GM23248 (cell line): ENCODE results near the gene AFF3. TPM values are rescaled to one million over a fixed set of nuclear protein-coding genes. Genes with fewer than 3 reads are reported as not detected.
"Not testable (repeated sequence)": the region's sequence is repeated elsewhere in the genome, so short reads cannot be mapped to it uniquely, and the experiment has no call there.

Experiments used
- DNase-seq: peaks from one replicate; pipeline ENCODE4 v3.0.0-alpha.2; 2015
- H2AFZ ChIP-seq: fragments of 200-600 bp; sonication (generic); 2 replicates; pipeline ENCODE4 v1.6.1; 2016; ENCODE audit warnings: antibody characterized with exemption
- H3F3A ChIP-seq: fragments of 200-600 bp; sonication (generic); 2 replicates; pipeline ENCODE4 v1.6.1; 2016; ENCODE audit warnings: mild to moderate bottlenecking, antibody characterized with exemption, mixed run types; ENCODE audit not compliant: insufficient read depth
- H3K27ac ChIP-seq: fragments of 200-600 bp; sonication (generic); 2 replicates; pipeline ENCODE4 v1.5.1; 2016; ENCODE audit warnings: mild to moderate bottlenecking
- H3K27me3 ChIP-seq: fragments of 200-600 bp; sonication (generic); replicated peaks from 2 replicates; pipeline ENCODE4 v1.6.1; 2016; ENCODE audit warnings: mild to moderate bottlenecking; ENCODE audit not compliant: insufficient read depth
- H3K36me3 ChIP-seq: fragments of 200-600 bp; sonication (generic); 2 replicates; pipeline ENCODE4 v1.6.1; 2016; ENCODE audit warnings: low read depth, mild to moderate bottlenecking
- H3K4me1 ChIP-seq: fragments of 200-600 bp; sonication (generic); 2 replicates; pipeline ENCODE4 v1.6.1; 2016; ENCODE audit warnings: mild to moderate bottlenecking; ENCODE audit not compliant: insufficient read depth
- H3K4me2 ChIP-seq: fragments of 200-600 bp; sonication (generic); one replicate; pipeline ENCODE4 v1.6.1; 2016; ENCODE audit warnings: mild to moderate bottlenecking; ENCODE audit not compliant: unreplicated experiment
- H3K4me3 ChIP-seq: fragments of 200-600 bp; sonication (generic); 2 replicates; pipeline ENCODE4 v1.5.1; 2016; ENCODE audit warnings: mild to moderate bottlenecking
- H3K79me2 ChIP-seq: fragments of 200-600 bp; sonication (generic); 2 replicates; pipeline ENCODE4 v1.6.1; 2016; ENCODE audit warnings: mild to moderate bottlenecking; ENCODE audit not compliant: insufficient read depth
- H3K9ac ChIP-seq: fragments of 200-600 bp; sonication (generic); 2 replicates; pipeline ENCODE4 v1.6.1; 2016; ENCODE audit warnings: mild to moderate bottlenecking
- H3K9me2 ChIP-seq: fragments of 200-600 bp; sonication (generic); 2 replicates; pipeline ENCODE4 v1.6.1; 2016; ENCODE audit warnings: mixed run types, mild to moderate bottlenecking, moderate library complexity; ENCODE audit not compliant: insufficient read depth
- H3K9me3 ChIP-seq: fragments of 200-600 bp; sonication (generic); one replicate; pipeline ENCODE4 v1.6.1; 2017; ENCODE audit warnings: low read depth
- H4K20me1 ChIP-seq: fragments of 200-600 bp; sonication (generic); 2 replicates; pipeline ENCODE4 v1.6.0; 2016; ENCODE audit not compliant: insufficient read depth
- EZH2 ChIP-seq: fragments of 200-600 bp; sonication (generic); IDR thresholded peaks from 2 replicates; pipeline ENCODE4 v1.6.1; 2018; ENCODE audit warnings: antibody characterized with exemption, mild to moderate bottlenecking; ENCODE audit not compliant: insufficient read depth, poor library complexity, severe bottlenecking
- EZH2phosphoT487 ChIP-seq: fragments of 200-600 bp; sonication (generic); IDR thresholded peaks from 2 replicates; pipeline ENCODE4 v1.6.1; 2018; ENCODE audit warnings: antibody characterized with exemption, moderate library complexity, mild to moderate bottlenecking, low read depth; ENCODE audit not compliant: insufficient read depth
- WGBS, 2 experiments: methylation state at CpG; one replicate each; pipeline ENCODE4 v1.1.6; 2015 to 2017; ENCODE audit warnings: low lambda C conversion rate in 2 of 2, low coverage in 1 of 2; ENCODE audit errors: missing lambda C conversion rate in 2 of 2; 5-methylcytosine and 5-hydroxymethylcytosine counted together
- in situ Hi-C: fragments of 300-500 bp; cut with MboI; formaldehyde crosslinking; loops from 2 replicates; pipeline ENCODE4 v1.15.0; 2020
- polyA plus RNA-seq: library from polyadenylated mRNA; unstranded; fragments of >200 nt; fragmentation: Nextera tagmentation; extraction: Ambion mirVana; gene quantifications from 2 replicates; pipeline ENCODE4 v1.2.1, GENCODE V29; 2016
- total RNA-seq: library from RNA; depleted of rRNA; stranded (reverse); fragments of >200 nt; shearing (Covaris generic); gene quantifications from 2 replicates; pipeline ENCODE4 v1.2.3, GENCODE V29; 2014

Gene AFF3
- total and polyA plus RNA-seq, 2 experiments from 2014 or later, result 0.56 to 0.86 TPM

DNA sequence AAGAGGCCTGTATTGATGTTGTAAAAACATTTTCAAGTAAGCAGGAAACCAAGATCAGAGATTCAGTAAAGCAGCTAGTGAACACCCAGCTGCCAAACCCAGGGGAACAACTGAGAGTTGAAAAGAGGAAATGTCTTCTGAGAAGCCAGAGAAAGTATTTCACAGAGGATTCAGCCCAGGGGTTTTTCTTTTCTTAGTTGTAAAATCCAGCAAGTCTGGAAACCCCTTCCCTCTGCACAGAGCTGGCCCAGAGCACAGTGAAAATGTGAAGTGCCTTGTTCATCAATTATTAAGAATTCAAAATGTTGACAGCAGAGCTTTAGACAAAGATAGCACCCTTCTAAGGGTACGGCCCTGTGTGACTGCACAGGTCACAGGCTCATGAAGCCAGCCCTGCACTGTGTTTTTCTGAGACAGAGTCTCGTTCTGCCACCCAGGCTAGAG is 28.4 kb downstream of the AFF3 start:
- H3K27me3 ChIP-seq, result peaks cover 26% of the 10 kb centered on the region
- WGBS, 2 experiments, result 43 to 49% methylated on average over 2 of the region's 2 CpGs
- TF ChIP-seq EZH2phosphoT487 (no peak), EZH2 (no peak)

DNA sequence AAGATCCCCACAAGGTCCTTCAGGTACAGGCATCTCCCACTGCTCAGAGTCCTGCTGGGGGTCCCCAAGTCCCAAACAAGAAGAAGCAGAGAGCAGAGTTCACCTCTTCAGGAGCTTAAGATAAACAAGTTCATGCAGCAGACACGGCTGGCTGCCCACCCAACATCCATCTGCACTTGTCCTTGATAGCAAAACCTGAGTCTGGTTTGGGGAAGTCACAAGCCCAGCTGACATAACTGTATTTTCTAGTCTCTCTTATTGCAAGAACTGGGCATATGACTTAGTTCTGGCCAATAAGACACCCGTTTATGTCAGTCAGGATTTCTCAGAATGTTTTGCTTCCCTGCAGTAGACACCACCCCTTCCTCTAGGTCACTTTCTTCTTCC is 31.8 kb downstream of the AFF3 start:
- H3K36me3 ChIP-seq, result no peaks in the 10 kb centered on the region
- H3K79me2 ChIP-seq, result no peaks in the 10 kb centered on the region
- no peaks in the 10 kb centered on the region for H3K4me1 ChIP-seq
- no peak overlapping the region for H3K4me3 ChIP-seq
- H3K9me3 ChIP-seq, result no peaks in the 10 kb centered on the region
- H2AFZ ChIP-seq, result no peak overlapping the region
- no peak for DNase-seq
- no peaks in the 10 kb centered on the region for H4K20me1 ChIP-seq
- no peak overlapping the region for H3K9ac ChIP-seq
- TF ChIP-seq EZH2phosphoT487, result no peak
- TF ChIP-seq EZH2, result no peak
- no peaks in the 10 kb centered on the region for H3F3A ChIP-seq
- H3K4me2 ChIP-seq, result no peak overlapping the region
- H3K27ac ChIP-seq, result no peak overlapping the region
- H3K9me2 ChIP-seq, result no peaks in the 10 kb centered on the region
- H3K27me3 ChIP-seq, result peaks cover 57% of the 10 kb centered on the region
- 40 to 55% methylated on average over 2 of the region's 2 CpGs for WGBS, 2 experiments
- in situ Hi-C loops, result no loop called here

More for the DNA sequence above, 28.4 kb downstream of the AFF3 start:
- Histone ChIP-seq H3K27ac (no peak overlapping the region), H3K9me2 (no peaks in the 10 kb centered on the region), H3K4me2 (no peak overlapping the region), H4K20me1 (no peaks in the 10 kb centered on the region), H3K4me3 (no peak overlapping the region), H3K79me2 (no peaks in the 10 kb centered on the region), H3K36me3 (no peaks in the 10 kb centered on the region), H3K9me3 (no peaks in the 10 kb centered on the region), H3F3A (no peaks in the 10 kb centered on the region), H2AFZ (no peak overlapping the region), H3K4me1 (no peaks in the 10 kb centered on the region), H3K9ac (no peak overlapping the region)
- in situ Hi-C loops, result no loop called here
- DNase-seq, result no peak

DNA sequence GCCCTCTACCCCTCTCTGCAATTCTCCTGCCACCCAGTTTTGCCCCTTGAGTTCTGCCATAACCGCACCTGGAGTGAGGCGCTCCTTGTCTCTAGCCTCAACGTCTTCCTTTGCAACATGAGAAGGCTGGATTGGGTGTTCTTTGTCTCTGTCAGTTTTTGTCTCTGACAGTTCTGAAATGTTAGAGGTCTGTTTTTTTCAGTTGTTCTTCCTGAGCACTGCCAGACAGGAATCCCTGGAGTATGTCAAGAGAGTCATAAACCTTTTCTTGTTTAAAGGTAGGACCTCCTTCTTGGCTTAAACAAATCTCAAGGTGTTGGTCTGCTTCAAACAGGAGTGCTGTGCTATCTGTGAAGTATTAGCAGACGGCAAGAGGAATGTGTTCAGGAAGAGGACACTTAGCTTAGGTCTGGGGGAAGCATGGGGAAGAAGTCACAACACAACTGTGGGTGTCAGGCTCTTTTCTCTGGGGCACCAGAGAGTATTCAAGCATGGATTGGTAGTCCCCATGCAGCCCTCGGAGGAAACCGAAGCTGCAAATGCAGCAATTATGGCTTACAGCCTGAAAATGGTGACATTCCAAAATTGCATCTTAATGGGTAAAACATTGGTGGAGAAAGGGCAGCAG is 32.3 kb downstream of the AFF3 start:
- DNase-seq, result no peak
- in situ Hi-C loops, result no loop called here
- H3K9ac ChIP-seq, result no peak overlapping the region
- H3K9me3 ChIP-seq, result no peaks in the 10 kb centered on the region
- no peaks in the 10 kb centered on the region for H3K9me2 ChIP-seq
- no peaks in the 10 kb centered on the region for H3K79me2 ChIP-seq
- no peak overlapping the region for H3K27ac ChIP-seq
- TF ChIP-seq EZH2phosphoT487 (no peak), EZH2 (no peak)
- 0 out of 2 replicates have a peak, but pooled peaks cover 4% of the 10 kb centered on the region for H3K4me1 ChIP-seq
- H3K36me3 ChIP-seq, result no peaks in the 10 kb centered on the region
- no peak overlapping the region for H3K4me3 ChIP-seq
- H3K4me2 ChIP-seq, result no peak overlapping the region
- no peaks in the 10 kb centered on the region for H4K20me1 ChIP-seq
- no peaks in the 10 kb centered on the region for H3F3A ChIP-seq
- H3K27me3 ChIP-seq, result peaks cover 62% of the 10 kb centered on the region
- no peak overlapping the region for H2AFZ ChIP-seq
- 58 to 67% methylated on average over 6 of the region's 6 CpGs for WGBS, 2 experiments

DNA sequence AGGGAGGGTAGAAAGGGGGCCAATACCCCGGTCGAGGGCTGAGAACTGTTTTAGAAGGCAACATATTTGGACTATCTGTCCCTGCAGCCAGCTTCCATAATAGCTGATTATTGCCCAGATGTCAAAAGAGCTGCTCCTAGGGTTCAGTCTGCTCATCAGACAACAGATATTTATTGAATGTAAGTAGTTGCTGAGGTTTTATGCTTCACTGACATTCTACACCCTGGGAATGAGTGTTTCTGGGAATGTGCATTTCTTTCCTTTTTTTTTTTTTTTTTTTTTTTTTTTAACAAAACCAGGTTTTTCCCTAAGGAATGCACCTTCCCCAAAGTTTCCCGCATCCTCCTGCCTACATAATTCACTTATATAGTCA is 33.8 kb downstream of the AFF3 start:
- in situ Hi-C loops, H3K9ac ChIP-seq, H3K36me3 ChIP-seq, H3K4me1 ChIP-seq, H3K79me2 ChIP-seq, H2AFZ ChIP-seq, H3F3A ChIP-seq, H4K20me1 ChIP-seq, H3K9me2 ChIP-seq, H3K9me3 ChIP-seq, H3K4me2 ChIP-seq, DNase-seq, H3K4me3 ChIP-seq, H3K27ac ChIP-seq: not testable (repeated sequence)
- H3K27me3 ChIP-seq, result peaks cover 64% of the 10 kb centered on the region
- 80 to 92% methylated on average over 2 to 3 of the region's 3 CpGs for WGBS, 2 experiments
